Measurements from ENCODE around the gene AFF3.
"Not testable (repeated sequence)": the region's sequence is repeated elsewhere in the genome, so short reads cannot be mapped to it uniquely, and the experiment has no call there.

Gene AFF3

GRCh38 chr2:99512181-99512591, 630.2 kb downstream of the AFF3 start:
- no peak for DNase-seq

- DNase-seq = no peak
Observed at GRCh38 chr2:99509387-99509786, 633.0 kb downstream of the AFF3 start.

- DNase-seq = no peak
Observed at GRCh38 chr2:99507937-99508818, 634.2 kb downstream of the AFF3 start.

GRCh38 chr2:99504844-99505584, 637.4 kb downstream of the AFF3 start:
- no peak for DNase-seq

GRCh38 chr2:99503662-99504416, 638.6 kb downstream of the AFF3 start:
- DNase-seq = not testable (repeated sequence)

- DNase-seq = no peak
Observed at GRCh38 chr2:99496021-99496420, 646.4 kb downstream of the AFF3 start.
